HepG2 (cell line): Measurements from ENCODE around the gene BBLN. TPM values are rescaled to one million over a fixed set of nuclear protein-coding genes. Genes with fewer than 3 reads are reported as not detected.

Experiments
- AFF4 ChIP-seq: sonication (generic); formaldehyde crosslinking; IDR thresholded peaks from 2 replicates; pipeline ENCODE4 v1.4.0; 2020; ENCODE audit warnings: missing genetic modification reagents
- CREB1 ChIP-seq, 2 experiments: fragments of 450-650 bp in 1 of 2; IDR thresholded peaks; 2 replicates each; pipeline ENCODE4 v1.6.1; 2016 to 2017; ENCODE audit warnings: control low read depth in 1 of 2, mild to moderate bottlenecking in 1 of 2, missing compliant biosample characterization in 1 of 2, missing genetic modification characterization in 1 of 2
- EP300 ChIP-seq, 3 experiments: sonication (generic) in 1 of 3; formaldehyde crosslinking in 1 of 3; IDR thresholded peaks; 2 replicates each; pipeline versions ENCODE4 v1.5.1 to v1.6.1; 2011 to 2020; ENCODE audit warnings: low read depth in 2 of 3, low read length in 2 of 3, borderline replicate concordance in 1 of 3, improper control_type of control experiment in 1 of 3, mild to moderate bottlenecking in 1 of 3, missing genetic modification reagents in 1 of 3, moderate library complexity in 1 of 3
- GFI1 ChIP-seq: sonication (generic); formaldehyde crosslinking; IDR thresholded peaks from 2 replicates; pipeline ENCODE4 v1.5.0; 2020; ENCODE audit warnings: missing genetic modification reagents, mild to moderate bottlenecking, borderline replicate concordance
- MBNL3 ChIP-seq: fragments of 250-450 bp; sonication (Bioruptor Pico); conservative IDR thresholded peaks from 2 replicates; pipeline ENCODE4 v1.8.0; 2022; ENCODE audit warnings: mild to moderate bottlenecking, inconsistent platforms
- SRY ChIP-seq: sonication (generic); formaldehyde crosslinking; IDR thresholded peaks from 2 replicates; pipeline ENCODE4 v1.8.0; 2022; ENCODE audit warnings: mild to moderate bottlenecking, missing genetic modification reagents
- ZBTB7A ChIP-seq: sonication (generic); formaldehyde crosslinking; IDR thresholded peaks from 2 replicates; pipeline ENCODE4 v1.8.0; 2022; ENCODE audit warnings: mild to moderate bottlenecking, missing genetic modification reagents
- ZC3H13 ChIP-seq: sonication (generic); formaldehyde crosslinking; IDR thresholded peaks from 2 replicates; pipeline ENCODE4 v1.8.1; 2023; ENCODE audit warnings: mild to moderate bottlenecking, missing genetic modification reagents, moderate library complexity
- ZKSCAN8 ChIP-seq: IDR thresholded peaks from 2 replicates; pipeline ENCODE4 v1.6.1; 2016; ENCODE audit warnings: borderline replicate concordance, missing genetic modification reagents, missing compliant biosample characterization
- ZNF251 ChIP-seq: sonication (generic); formaldehyde crosslinking; IDR thresholded peaks from 2 replicates; pipeline ENCODE4 v1.9.0; 2021; ENCODE audit warnings: mild to moderate bottlenecking, missing genetic modification reagents
- ZNF562 ChIP-seq: sonication (generic); formaldehyde crosslinking; IDR thresholded peaks from 2 replicates; pipeline ENCODE4 v1.8.0; 2022; ENCODE audit warnings: missing genetic modification reagents, borderline replicate concordance
- ZNF720 ChIP-seq: sonication (generic); formaldehyde crosslinking; IDR thresholded peaks from 2 replicates; pipeline ENCODE4 v1.4.0; 2020; ENCODE audit warnings: missing genetic modification reagents
- ZNF773 ChIP-seq: sonication (generic); formaldehyde crosslinking; IDR thresholded peaks from 2 replicates; pipeline ENCODE4 v1.4.0; 2020; ENCODE audit warnings: missing genetic modification reagents, borderline replicate concordance
- ZNF841 ChIP-seq: sonication (generic); formaldehyde crosslinking; IDR thresholded peaks from 2 replicates; pipeline ENCODE4 v1.8.1; 2023; ENCODE audit warnings: missing genetic modification reagents, borderline replicate concordance
- polyA plus RNA-seq, 8 experiments: library from polyadenylated mRNA; depleted of rRNA in 3 of 8; stranded (reverse) in 7 of 8; unstranded in 1 of 8; fragments of >200 nt; fragmentation: Illumina TruSeq in 4 of 8; extraction: Trizol in 4 of 8; gene quantifications; 2 replicates each; pipeline versions ENCODE4 v1.2.1 to v1.2.3, GENCODE V29; 2011 to 2016; ENCODE audit warnings: low read depth in 4 of 8, missing spikeins in 1 of 8, mixed read lengths in 1 of 8; ENCODE audit not compliant: insufficient read depth in 1 of 8
- total RNA-seq, 5 experiments: library from RNA; depleted of rRNA; stranded (reverse); fragments of >200 nt; fragmentation: Illumina TruSeq; extraction: Trizol; gene quantifications; 2 replicates each; pipeline ENCODE4 v1.2.3, GENCODE V29; 2016; ENCODE audit warnings: low read depth in 1 of 5
- TF ChIP-seq, protein P1 (sequence below): sonication (generic); formaldehyde crosslinking; IDR thresholded peaks from 2 replicates; pipeline ENCODE4 v1.5.0; 2020; ENCODE audit warnings: missing genetic modification reagents
- TF ChIP-seq, protein P2 (sequence below), 2 experiments: sonication (generic) in 1 of 2; formaldehyde crosslinking in 1 of 2; IDR thresholded peaks; 2 replicates each; pipeline versions ENCODE4 v1.6.1 to v1.9.0; 2014 to 2022; ENCODE audit warnings: antibody characterized with exemption in 1 of 2, borderline replicate concordance in 1 of 2, inconsistent platforms in 1 of 2, low read depth in 1 of 2, missing genetic modification reagents in 1 of 2

BBLN gene
- total and polyA plus RNA-seq, 2 of the 13 experiments (the other 11 are each of a cell fraction or from before 2014, with no cell fraction given): 27.6 to 33.1 TPM

- TF ChIP-seq AFF4 (CRISPR knock-in tag): 0 out of 2 replicates have a peak, but pooled peaks have one; percentile 40
- TF ChIP-seq ZBTB7A (CRISPR knock-in tag): 0 out of 2 replicates have a peak, but pooled peaks have one; percentile 49
- TF ChIP-seq EP300 (IDR thresholded peaks at IDR 0.05; ENCODE audit: low read depth in 2 of 2, low read length in 2 of 2): peak in 1 of 2 experiments; percentile 90; a peak in 2 of 4 replicates
- peak; percentile 90 for TF ChIP-seq EP300 (CRISPR knock-in tag; IDR thresholded peaks at IDR 0.05; ENCODE audit: borderline replicate concordance)
- TF ChIP-seq ZNF251 (CRISPR knock-in tag): 0 out of 2 replicates have a peak, but pooled peaks have one; percentile 38
- TF ChIP-seq GFI1 (CRISPR knock-in tag): peak; percentile 97
- TF ChIP-seq ZNF841 (CRISPR knock-in tag): no peak
- no peak for TF ChIP-seq ZNF773 (CRISPR knock-in tag)
- TF ChIP-seq, protein P1, sequence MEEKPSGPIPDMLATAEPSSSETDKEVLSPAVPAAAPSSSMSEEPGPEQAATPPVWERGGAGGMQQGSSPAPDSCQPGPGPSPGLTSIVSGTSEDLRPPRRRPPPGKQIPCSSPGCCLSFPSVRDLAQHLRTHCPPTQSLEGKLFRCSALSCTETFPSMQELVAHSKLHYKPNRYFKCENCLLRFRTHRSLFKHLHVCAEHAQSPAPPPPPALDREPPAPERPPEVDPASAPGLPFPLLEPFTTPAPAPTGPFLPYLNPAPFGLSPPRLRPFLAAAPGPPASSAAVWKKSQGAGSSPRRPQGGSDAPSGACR: peak; percentile 98
- TF ChIP-seq MBNL3 (CRISPR knock-in tag): no peak
- TF ChIP-seq SRY (CRISPR knock-in tag): no peak; the same call in 1 of the 2 replicates
- peak; percentile 91 for TF ChIP-seq ZKSCAN8 (CRISPR knock-in tag)
- TF ChIP-seq ZC3H13 (CRISPR knock-in tag): no peak
- TF ChIP-seq, protein P2, sequence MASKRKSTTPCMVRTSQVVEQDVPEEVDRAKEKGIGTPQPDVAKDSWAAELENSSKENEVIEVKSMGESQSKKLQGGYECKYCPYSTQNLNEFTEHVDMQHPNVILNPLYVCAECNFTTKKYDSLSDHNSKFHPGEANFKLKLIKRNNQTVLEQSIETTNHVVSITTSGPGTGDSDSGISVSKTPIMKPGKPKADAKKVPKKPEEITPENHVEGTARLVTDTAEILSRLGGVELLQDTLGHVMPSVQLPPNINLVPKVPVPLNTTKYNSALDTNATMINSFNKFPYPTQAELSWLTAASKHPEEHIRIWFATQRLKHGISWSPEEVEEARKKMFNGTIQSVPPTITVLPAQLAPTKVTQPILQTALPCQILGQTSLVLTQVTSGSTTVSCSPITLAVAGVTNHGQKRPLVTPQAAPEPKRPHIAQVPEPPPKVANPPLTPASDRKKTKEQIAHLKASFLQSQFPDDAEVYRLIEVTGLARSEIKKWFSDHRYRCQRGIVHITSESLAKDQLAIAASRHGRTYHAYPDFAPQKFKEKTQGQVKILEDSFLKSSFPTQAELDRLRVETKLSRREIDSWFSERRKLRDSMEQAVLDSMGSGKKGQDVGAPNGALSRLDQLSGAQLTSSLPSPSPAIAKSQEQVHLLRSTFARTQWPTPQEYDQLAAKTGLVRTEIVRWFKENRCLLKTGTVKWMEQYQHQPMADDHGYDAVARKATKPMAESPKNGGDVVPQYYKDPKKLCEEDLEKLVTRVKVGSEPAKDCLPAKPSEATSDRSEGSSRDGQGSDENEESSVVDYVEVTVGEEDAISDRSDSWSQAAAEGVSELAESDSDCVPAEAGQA (IDR thresholded peaks at IDR 0.05; ENCODE audit: low read depth): no peak; the same call in 1 of the 2 replicates
- TF ChIP-seq, protein P2 (CRISPR knock-in tag; IDR thresholded peaks at IDR 0.05; ENCODE audit: borderline replicate concordance): no peak
- 0 out of 2 replicates have a peak, but pooled peaks have one; percentile 4 for TF ChIP-seq CREB1 (IDR thresholded peaks at IDR 0.05)
- no peak; the same call in 1 of the 2 replicates for TF ChIP-seq CREB1 (CRISPR knock-in tag; IDR thresholded peaks at IDR 0.05)
- TF ChIP-seq ZNF720: no peak
- TF ChIP-seq ZNF562 (CRISPR knock-in tag): no peak
These were observed 44.6 kb upstream of the BBLN start (continued) for GRCh38 chr9:128115187-128116103.
